Fibroblast of pulmonary artery (primary cell): ENCODE data around the gene OLFM1.

Source experiments
- DNase-seq: peaks from one replicate; pipeline ENCODE4 v3.0.0-alpha.2; 2010; ENCODE audit warnings: low read depth
- H3K4me3 ChIP-seq: replicated peaks from 2 replicates; pipeline ENCODE4 v1.5.1; 2011; ENCODE audit warnings: low read depth, mild to moderate bottlenecking, control low read depth, low read length, moderate library complexity
- TF ChIP-seq, protein P1 (sequence below): IDR thresholded peaks from 2 replicates; pipeline ENCODE4 v1.5.1; 2011; ENCODE audit warnings: mild to moderate bottlenecking, control low read depth, low read length, inconsistent platforms; ENCODE audit errors: missing control alignments

OLFM1 gene

DNA sequence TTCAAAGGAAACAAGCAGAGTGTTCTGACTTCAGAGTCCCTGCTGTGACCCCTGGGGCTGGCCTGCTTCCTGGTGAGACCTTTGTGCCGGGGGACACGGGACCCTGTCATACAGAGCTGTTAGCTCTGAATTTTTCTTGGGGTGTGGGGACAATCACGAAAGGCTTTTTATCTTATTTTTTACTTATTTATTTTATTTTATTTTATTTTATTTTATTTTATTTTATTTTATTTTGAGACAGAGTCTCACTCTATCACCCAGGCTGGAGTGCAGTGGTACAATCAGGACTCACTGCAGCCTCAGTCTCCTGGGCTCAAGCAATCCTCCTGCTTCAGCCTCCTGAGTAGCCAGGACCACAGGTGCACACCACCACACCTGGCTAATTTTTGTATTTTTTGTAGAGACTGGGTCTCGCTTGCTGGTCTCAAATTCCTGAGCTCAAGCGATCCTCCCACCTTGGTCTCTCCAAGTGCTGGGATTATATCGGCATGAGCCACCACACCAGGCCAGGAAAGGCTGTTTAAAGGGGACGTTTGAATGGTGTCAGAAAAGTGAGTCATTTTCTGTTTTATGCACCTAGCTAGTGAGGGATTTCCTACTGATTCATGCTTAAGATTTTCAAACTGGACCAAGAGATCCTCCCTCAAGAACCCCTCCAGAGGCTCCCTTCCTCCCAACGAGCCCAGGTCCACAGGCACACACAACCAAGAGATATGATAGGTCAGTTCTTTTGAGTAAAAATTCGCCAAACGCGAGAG lies 75.7 kb downstream of the OLFM1 start:
- no peak for DNase-seq
- TF ChIP-seq, protein P1, sequence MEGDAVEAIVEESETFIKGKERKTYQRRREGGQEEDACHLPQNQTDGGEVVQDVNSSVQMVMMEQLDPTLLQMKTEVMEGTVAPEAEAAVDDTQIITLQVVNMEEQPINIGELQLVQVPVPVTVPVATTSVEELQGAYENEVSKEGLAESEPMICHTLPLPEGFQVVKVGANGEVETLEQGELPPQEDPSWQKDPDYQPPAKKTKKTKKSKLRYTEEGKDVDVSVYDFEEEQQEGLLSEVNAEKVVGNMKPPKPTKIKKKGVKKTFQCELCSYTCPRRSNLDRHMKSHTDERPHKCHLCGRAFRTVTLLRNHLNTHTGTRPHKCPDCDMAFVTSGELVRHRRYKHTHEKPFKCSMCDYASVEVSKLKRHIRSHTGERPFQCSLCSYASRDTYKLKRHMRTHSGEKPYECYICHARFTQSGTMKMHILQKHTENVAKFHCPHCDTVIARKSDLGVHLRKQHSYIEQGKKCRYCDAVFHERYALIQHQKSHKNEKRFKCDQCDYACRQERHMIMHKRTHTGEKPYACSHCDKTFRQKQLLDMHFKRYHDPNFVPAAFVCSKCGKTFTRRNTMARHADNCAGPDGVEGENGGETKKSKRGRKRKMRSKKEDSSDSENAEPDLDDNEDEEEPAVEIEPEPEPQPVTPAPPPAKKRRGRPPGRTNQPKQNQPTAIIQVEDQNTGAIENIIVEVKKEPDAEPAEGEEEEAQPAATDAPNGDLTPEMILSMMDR = no peak
- no peak overlapping the region for H3K4me3 ChIP-seq

DNA sequence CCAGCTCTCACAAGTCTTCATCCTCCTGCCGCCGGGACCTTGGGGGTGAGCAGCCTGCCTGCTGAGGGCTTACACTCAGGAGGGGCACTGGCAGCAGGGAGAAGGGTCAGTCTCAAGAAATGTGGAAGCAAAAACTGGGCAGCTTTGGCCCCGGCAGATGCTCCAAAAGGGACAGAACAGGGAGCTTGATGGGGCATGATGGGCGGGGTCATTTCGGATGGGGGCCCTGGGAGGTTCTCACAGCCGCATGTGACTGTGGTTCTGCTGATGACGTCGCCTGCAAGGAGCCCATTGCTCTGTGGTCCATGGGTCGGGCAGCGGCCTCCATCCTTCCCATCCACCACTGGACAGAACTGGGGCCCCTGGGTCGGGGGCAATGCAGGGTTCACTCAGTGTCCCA lies 76.6 kb downstream of the OLFM1 start:
- TF ChIP-seq, protein P1 = no peak
- no peak overlapping the region for H3K4me3 ChIP-seq
- DNase-seq = no peak

DNA sequence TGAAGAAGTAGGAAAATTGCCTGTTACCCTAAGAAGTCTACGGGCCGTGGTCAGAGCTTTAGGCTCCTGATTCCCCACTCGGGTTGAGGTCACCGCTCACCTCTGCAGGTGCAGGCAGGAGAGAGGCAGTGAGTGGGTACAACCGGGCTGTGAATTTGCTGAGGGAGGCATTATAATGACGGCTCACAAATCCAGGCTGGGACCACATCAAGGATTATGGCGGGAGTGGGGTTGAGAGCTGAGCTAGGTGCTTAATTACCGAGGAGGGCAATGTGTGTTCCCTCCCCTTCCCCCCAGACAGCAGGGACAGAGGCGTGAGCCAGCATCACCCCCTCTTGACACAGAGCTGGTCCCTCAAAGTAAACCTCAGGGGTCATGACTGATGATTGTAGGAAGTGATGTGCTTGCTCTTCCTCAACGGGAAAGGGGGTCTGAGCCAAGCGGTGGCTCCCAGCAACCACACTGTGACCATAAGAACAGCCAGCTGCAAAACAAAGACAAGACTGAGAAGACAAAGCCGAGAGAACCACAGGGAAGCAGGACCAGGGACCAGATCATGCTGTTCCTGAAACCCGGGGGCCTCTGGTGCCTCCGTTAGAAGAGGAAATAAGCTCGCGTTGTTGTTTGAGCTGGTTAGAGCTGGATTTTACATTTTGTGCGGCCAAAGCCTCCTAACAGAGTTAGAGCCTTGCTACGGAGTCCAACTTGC lies 77.7 kb downstream of the OLFM1 start:
- TF ChIP-seq, protein P1 = no peak
- no peak for DNase-seq
- no peak overlapping the region for H3K4me3 ChIP-seq

DNA sequence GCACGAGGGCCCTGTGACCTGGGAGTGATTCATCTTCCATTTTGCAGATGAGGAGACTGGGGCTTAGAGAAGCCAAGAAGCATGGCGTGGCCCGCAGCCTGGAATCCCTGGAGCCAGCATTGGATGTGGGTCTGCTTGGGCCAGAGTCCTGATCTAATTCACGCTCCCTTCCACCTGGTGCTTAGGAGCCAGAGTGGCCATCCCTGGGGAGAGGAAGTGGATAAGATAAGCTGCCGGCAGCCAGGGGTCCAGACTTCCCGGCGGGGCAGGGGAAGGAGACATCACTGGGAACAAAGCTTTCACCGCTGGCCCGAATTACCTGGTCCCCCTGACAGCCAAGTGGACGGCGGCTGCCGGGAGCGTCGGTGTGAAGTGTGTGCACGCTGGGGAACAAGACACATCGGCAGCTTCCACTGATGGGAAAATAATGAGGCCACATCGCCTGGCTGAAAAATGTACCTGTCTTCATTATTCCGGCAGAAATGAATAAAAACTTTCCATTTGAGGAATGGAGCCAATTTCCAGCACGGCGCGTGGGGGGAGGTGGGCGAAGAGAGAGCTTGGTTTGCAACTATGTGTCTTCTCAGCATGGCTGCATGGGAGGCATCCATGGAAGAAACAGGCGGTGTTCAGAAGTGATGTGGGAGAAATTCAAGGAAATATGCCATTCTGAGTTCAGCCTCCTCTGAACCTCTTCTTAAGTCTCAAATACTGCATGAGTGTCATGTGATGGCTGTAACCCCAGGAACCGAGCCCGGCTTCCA lies 78.5 kb downstream of the OLFM1 start:
- H3K4me3 ChIP-seq = no peak overlapping the region
- TF ChIP-seq, protein P1 = no peak
- no peak for DNase-seq

DNA sequence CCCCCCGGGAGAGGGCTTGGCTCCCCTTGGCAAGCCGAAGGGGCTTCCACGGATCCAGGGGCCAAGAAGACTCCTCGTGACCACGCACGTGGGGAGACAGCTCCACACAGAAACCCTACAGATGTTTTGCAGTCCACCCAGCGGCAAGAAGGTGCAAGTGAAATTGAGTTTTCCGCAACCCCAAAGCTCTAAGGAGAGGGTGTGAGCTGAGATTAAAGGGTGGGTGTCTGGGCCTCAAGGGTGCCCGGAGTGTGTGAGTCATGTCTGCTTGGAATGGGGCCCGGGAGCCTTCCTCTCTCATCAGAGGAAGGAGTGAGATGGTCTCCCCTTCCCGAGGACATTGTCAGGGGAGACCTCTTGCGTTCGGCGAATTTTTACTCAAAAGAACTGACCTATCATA lies 79.1 kb downstream of the OLFM1 start:
- TF ChIP-seq, protein P1 = no peak
- DNase-seq = no peak
- H3K4me3 ChIP-seq = no peak overlapping the region

DNA sequence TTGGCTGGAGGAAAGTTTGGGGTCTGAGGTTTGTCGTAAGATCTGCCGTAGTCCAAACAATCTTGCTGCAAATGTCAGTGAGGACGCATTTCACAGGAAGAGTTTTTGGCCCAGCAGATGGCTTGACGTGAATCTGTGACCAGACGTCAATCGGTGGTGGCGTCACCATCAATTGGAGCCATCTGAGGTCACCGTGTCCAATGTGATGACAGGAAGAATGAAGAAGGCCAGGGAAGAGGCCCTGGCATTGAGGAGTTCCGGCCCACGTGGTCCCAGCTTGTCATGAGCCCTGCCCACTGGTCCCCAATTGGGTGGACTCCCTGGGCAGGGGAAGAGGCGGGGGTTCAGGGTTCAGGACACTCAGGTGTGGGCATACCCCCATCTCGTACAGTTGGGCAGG lies 79.9 kb downstream of the OLFM1 start:
- H3K4me3 ChIP-seq = no peak overlapping the region
- DNase-seq = no peak
- TF ChIP-seq, protein P1 = no peak
